HepG2 (cell line): Measurements from ENCODE around the gene CDKL5. TPM values are rescaled to one million over a fixed set of nuclear protein-coding genes. Genes with fewer than 3 reads are reported as not detected.

ENCODE experiments used
- ATAC-seq: fragments of 200-7000 bp; cut with Tn5 transposase; 3 replicates; pipeline ENCODE4 v1.9.1; 2020; ENCODE audit warnings: mild to moderate bottlenecking, moderate library complexity
- BruUV-seq: library from RNA; stranded (reverse); fragments of 400-500 nt; replicated peaks from 2 replicates; lab custom pipeline; 2021; lab: Mats Ljungman, UMichigan
- CTCF ChIA-PET: fragments of 300-600 bp; formaldehyde crosslinking; extraction: SDS; loops from one replicate; lab custom pipeline; 2021; ENCODE audit warnings: low total read pairs, inconsistent platforms, low intra/inter-chr PET ratio; lab: Yijun Ruan, JAX
- POLR2A ChIA-PET: fragments of 350-600 bp; sonication (Branson Sonifier 250); formaldehyde crosslinking; loops from one replicate; lab custom pipeline; 2020; ENCODE audit warnings: antibody characterized with exemption, inconsistent platforms; lab: Yijun Ruan, JAX
- DNase-seq: peaks from one replicate; pipeline ENCODE4 v3.0.0-alpha.2; 2015; ENCODE audit warnings: low spot score
- FAIRE-seq: peaks from 3 replicates; lab custom pipeline; 2011; peaks lifted over from hg19 to GRCh38; lab: Jason Lieb, UNC
- H2AFZ ChIP-seq: one replicate; pipeline ENCODE4 v1.6.1; 2011; ENCODE audit warnings: low read length, inconsistent platforms
- H3K27ac ChIP-seq: fragments of 300-600 bp; 3 replicates; pipeline ENCODE4 v1.8.0; 2011; ENCODE audit warnings: mixed run types, mild to moderate bottlenecking, mixed read lengths, low read length, inconsistent platforms; ENCODE audit not compliant: insufficient read depth; ENCODE audit errors: extremely low read length
- H3K27me3 ChIP-seq, 2 experiments: fragments of 200-600 bp in 1 of 2; 2 replicates in 1 of 2; 3 replicates in 1 of 2; pipeline versions ENCODE4 v1.6.0 to v1.8.0; 2011; ENCODE audit warnings: low read length in 2 of 2, mild to moderate bottlenecking in 2 of 2, moderate library complexity in 2 of 2, inconsistent platforms in 1 of 2; ENCODE audit not compliant: insufficient read depth in 2 of 2, control insufficient read depth in 1 of 2
- H3K36me3 ChIP-seq, 2 experiments: fragments of 200-600 bp in 1 of 2; replicated peaks in 1 of 2; 2 replicates in 1 of 2; 3 replicates in 1 of 2; pipeline versions ENCODE4 v1.5.1 to v1.8.0; 2011; ENCODE audit warnings: low read length in 2 of 2, inconsistent platforms in 1 of 2; ENCODE audit not compliant: insufficient read depth in 2 of 2, control insufficient read depth in 1 of 2
- H3K4me1 ChIP-seq: 2 replicates; pipeline ENCODE4 v1.5.1; 2012; ENCODE audit warnings: low read length, inconsistent platforms; ENCODE audit not compliant: insufficient read depth
- H3K4me2 ChIP-seq: 2 replicates; pipeline ENCODE4 v1.6.0; 2011; ENCODE audit warnings: low read depth, low read length, inconsistent platforms
- H3K4me3 ChIP-seq, 3 experiments: fragments of 200-600 bp in 1 of 3; sonication (generic), shearing (Covaris generic) in 1 of 3; replicated peaks in 1 of 3; 2 replicates each; pipeline ENCODE4 v1.5.1; 2011 to 2016; ENCODE audit warnings: low read length in 3 of 3, inconsistent platforms in 2 of 3, low read depth in 2 of 3, mild to moderate bottlenecking in 2 of 3, control low read depth in 1 of 3, mixed read lengths in 1 of 3; ENCODE audit not compliant: insufficient read depth in 1 of 3
- H3K79me2 ChIP-seq: one replicate; pipeline ENCODE4 v1.6.1; 2011; ENCODE audit warnings: low read length, inconsistent platforms; ENCODE audit not compliant: insufficient read depth
- H3K9ac ChIP-seq: 2 replicates; pipeline ENCODE4 v1.6.0; 2011; ENCODE audit warnings: mild to moderate bottlenecking, low read depth, low read length, inconsistent platforms; ENCODE audit not compliant: insufficient read depth
- H3K9me3 ChIP-seq: 2 replicates; pipeline ENCODE4 v1.5.1; 2012; ENCODE audit warnings: mild to moderate bottlenecking, low read length
- H4K20me1 ChIP-seq: 2 replicates; pipeline ENCODE4 v1.6.0; 2011; ENCODE audit warnings: inconsistent platforms, mild to moderate bottlenecking, low read length, moderate library complexity; ENCODE audit not compliant: insufficient read depth
- HOMEZ ChIP-seq: IDR thresholded peaks from 2 replicates; pipeline ENCODE4 v1.6.1; 2016; ENCODE audit warnings: low read depth
- HOXD1 ChIP-seq: sonication (generic); formaldehyde crosslinking; IDR thresholded peaks from 2 replicates; pipeline ENCODE4 v1.5.0; 2020; ENCODE audit warnings: missing genetic modification reagents
- SOX13 ChIP-seq, 3 experiments: fragments of 450-650 bp in 1 of 3; sonication (generic) in 1 of 3; formaldehyde crosslinking in 1 of 3; IDR thresholded peaks in 2 of 3; conservative IDR thresholded peaks in 1 of 3; 2 replicates each; pipeline versions ENCODE4 v1.5.0 to v1.6.1; 2016 to 2020; ENCODE audit warnings: antibody characterized with exemption in 1 of 3, mild to moderate bottlenecking in 1 of 3, missing compliant biosample characterization in 1 of 3, missing genetic modification reagents in 1 of 3, moderate library complexity in 1 of 3
- TBP ChIP-seq: sonication (generic); formaldehyde crosslinking; IDR thresholded peaks from 2 replicates; pipeline ENCODE4 v1.5.0; 2020; ENCODE audit warnings: missing genetic modification reagents
- THYN1 ChIP-seq: sonication (generic); formaldehyde crosslinking; IDR thresholded peaks from 2 replicates; pipeline ENCODE4 v1.8.1; 2023; ENCODE audit warnings: low read depth, mild to moderate bottlenecking, moderate library complexity, missing genetic modification reagents, borderline replicate concordance
- ZNF12 ChIP-seq: sonication (generic); formaldehyde crosslinking; IDR thresholded peaks from 2 replicates; pipeline ENCODE4 v1.5.0; 2020; ENCODE audit warnings: missing genetic modification reagents
- ZNF615 ChIP-seq: sonication (generic); formaldehyde crosslinking; IDR thresholded peaks from 2 replicates; pipeline ENCODE4 v1.5.0; 2020; ENCODE audit warnings: mild to moderate bottlenecking, missing genetic modification reagents, borderline replicate concordance
- ZNF629 ChIP-seq: sonication (generic); formaldehyde crosslinking; conservative IDR thresholded peaks from 2 replicates; pipeline ENCODE4 v1.5.0; 2020; ENCODE audit warnings: missing genetic modification reagents
- ZNF670 ChIP-seq: sonication (generic); formaldehyde crosslinking; IDR thresholded peaks from 2 replicates; pipeline ENCODE4 v1.8.0; 2022; ENCODE audit warnings: mild to moderate bottlenecking, missing genetic modification reagents, borderline replicate concordance
- ZNF781 ChIP-seq: sonication (generic); formaldehyde crosslinking; IDR thresholded peaks from 2 replicates; pipeline ENCODE4 v1.5.1; 2020; ENCODE audit warnings: borderline replicate concordance, mild to moderate bottlenecking, missing genetic modification reagents; ENCODE audit errors: not compliant biosample characterization
- ZNF83 ChIP-seq: sonication (generic); formaldehyde crosslinking; IDR thresholded peaks from 2 replicates; pipeline ENCODE4 v1.4.0; 2020; ENCODE audit warnings: missing genetic modification reagents, mild to moderate bottlenecking, borderline replicate concordance
- ZNF839 ChIP-seq: sonication (generic); formaldehyde crosslinking; IDR thresholded peaks from 2 replicates; pipeline ENCODE4 v1.4.0; 2020; ENCODE audit warnings: missing genetic modification reagents, mild to moderate bottlenecking, borderline replicate concordance
- WGBS: methylation state at CpG from one replicate; pipeline ENCODE4 v1.1.6; 2017; ENCODE audit warnings: low lambda C conversion rate; 5-methylcytosine and 5-hydroxymethylcytosine counted together
- in situ Hi-C: cut with HindIII; loops from 2 replicates; pipeline ENCODE4 v1.10.0; 2017; ENCODE audit warnings: low pct_unique_long_range_greater_than_20kb; ENCODE audit not compliant: extremely low pct_ligation_motif_present
- intact Hi-C: fragments of 100-400 bp; cut with micrococcal nuclease; formaldehyde crosslinking; loops from one replicate; pipeline ENCODE4 v1.10.0; 2022; ENCODE audit not compliant: unreplicated experiment
- polyA plus RNA-seq, 8 experiments: library from polyadenylated mRNA; depleted of rRNA in 3 of 8; stranded (reverse) in 7 of 8; unstranded in 1 of 8; fragments of >200 nt; fragmentation: Illumina TruSeq in 4 of 8; extraction: Trizol in 4 of 8; gene quantifications; 2 replicates each; pipeline versions ENCODE4 v1.2.1 to v1.2.3, GENCODE V29; 2011 to 2016; ENCODE audit warnings: low read depth in 4 of 8, missing spikeins in 1 of 8, mixed read lengths in 1 of 8; ENCODE audit not compliant: insufficient read depth in 1 of 8
- total RNA-seq, 5 experiments: library from RNA; depleted of rRNA; stranded (reverse); fragments of >200 nt; fragmentation: Illumina TruSeq; extraction: Trizol; gene quantifications; 2 replicates each; pipeline ENCODE4 v1.2.3, GENCODE V29; 2016; ENCODE audit warnings: low read depth in 1 of 5
- TF ChIP-seq, protein P1 (sequence below): sonication (generic); formaldehyde crosslinking; IDR thresholded peaks from 2 replicates; pipeline ENCODE4 v1.5.0; 2020; ENCODE audit warnings: mild to moderate bottlenecking, missing genetic modification reagents, borderline replicate concordance

Gene CDKL5
- total and polyA plus RNA-seq, 2 of the 13 experiments (the other 11 are each of a cell fraction or from before 2014, with no cell fraction given) = 2.8 to 7.0 TPM

DNA sequence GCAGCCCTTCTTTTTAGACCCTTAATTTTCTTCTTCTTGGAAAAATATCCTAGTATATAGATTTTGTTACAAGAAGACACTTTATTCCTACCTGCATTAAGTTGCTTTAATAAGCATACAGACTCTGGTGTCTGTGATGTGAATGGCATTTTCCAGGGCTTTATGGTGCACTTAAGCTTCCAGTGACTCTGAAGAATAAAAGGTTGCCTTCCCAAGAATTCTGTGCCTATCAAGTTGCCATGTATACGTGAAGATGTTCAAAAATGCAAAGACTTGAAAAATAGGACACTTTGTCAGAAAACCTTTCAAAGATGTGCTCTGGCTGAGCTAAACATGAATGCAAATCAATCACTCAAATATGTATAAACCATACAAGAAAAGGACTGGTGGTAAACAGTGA, 135.6 kb downstream of the CDKL5 start:
- Histone ChIP-seq H3K27ac (no peak overlapping the region), H3K9me3 (no peaks in the 10 kb centered on the region), H3K79me2 (no peaks in the 10 kb centered on the region), H3K36me3 (no peaks in the 10 kb centered on the region), H3K4me2 (no peak overlapping the region), H3K9ac (no peak overlapping the region), H3K27me3 (no peaks in the 10 kb centered on the region), H3K4me1 (peaks cover 16% of the 10 kb centered on the region), H3K4me3 (no peak overlapping the region), H4K20me1 (no peaks in the 10 kb centered on the region), H2AFZ (no peak overlapping the region)
- no peak for TF ChIP-seq ZNF781 (CRISPR knock-in tag)
- TF ChIP-seq, protein P1, sequence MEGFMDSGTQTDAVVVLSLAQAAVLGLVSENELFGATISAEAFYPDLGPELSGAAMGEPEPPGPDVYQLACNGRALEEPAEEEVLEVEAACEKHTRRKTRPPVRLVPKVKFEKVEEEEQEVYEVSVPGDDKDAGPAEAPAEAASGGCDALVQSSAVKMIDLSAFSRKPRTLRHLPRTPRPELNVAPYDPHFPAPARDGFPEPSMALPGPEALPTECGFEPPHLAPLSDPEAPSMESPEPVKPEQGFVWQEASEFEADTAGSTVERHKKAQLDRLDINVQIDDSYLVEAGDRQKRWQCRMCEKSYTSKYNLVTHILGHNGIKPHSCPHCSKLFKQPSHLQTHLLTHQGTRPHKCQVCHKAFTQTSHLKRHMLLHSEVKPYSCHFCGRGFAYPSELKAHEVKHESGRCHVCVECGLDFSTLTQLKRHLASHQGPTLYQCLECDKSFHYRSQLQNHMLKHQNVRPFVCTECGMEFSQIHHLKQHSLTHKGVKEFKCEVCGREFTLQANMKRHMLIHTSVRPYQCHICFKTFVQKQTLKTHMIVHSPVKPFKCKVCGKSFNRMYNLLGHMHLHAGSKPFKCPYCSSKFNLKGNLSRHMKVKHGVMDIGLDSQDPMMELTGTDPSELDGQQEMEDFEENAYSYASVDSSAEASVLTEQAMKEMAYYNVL = no peak
- no peak for TF ChIP-seq ZNF12 (CRISPR knock-in tag)
- no peak for TF ChIP-seq HOMEZ (CRISPR knock-in tag)
- no peak for TF ChIP-seq ZNF615 (CRISPR knock-in tag)
- TF ChIP-seq HOXD1 (CRISPR knock-in tag) = no peak
- TF ChIP-seq ZNF839 (CRISPR knock-in tag) = no peak
- no peak for TF ChIP-seq ZNF629
- no peak for TF ChIP-seq ZNF670 (CRISPR knock-in tag)
- TF ChIP-seq TBP (CRISPR knock-in tag) = no peak
- no peak for TF ChIP-seq THYN1 (CRISPR knock-in tag)
- TF ChIP-seq SOX13 (IDR thresholded peaks at IDR 0.05) = no peak
- no peak for TF ChIP-seq SOX13 (CRISPR knock-in tag; conservative IDR thresholded peaks at IDR 0.05 in 1 of 2, IDR thresholded peaks at IDR 0.05 in 1 of 2)
- no peak for TF ChIP-seq ZNF83
- BruUV-seq = no TSS peak
- ChIA-PET CTCF (no interaction called here), POLR2A (no interaction called here)
- WGBS = 92% methylated on average over 1 of the region's 1 CpG
- in situ Hi-C loops (no loop called here), intact Hi-C loops (no loop called here)
- no peak for DNase-seq
- no peak for ATAC-seq
- no peak for FAIRE-seq
